ENCODE measurements around the gene VPS72. TPM values are rescaled to one million over a fixed set of nuclear protein-coding genes. Genes with fewer than 3 reads are reported as not detected.
A peak's percentile ranks its signal among the peaks of the same experiment; 100 is the strongest.

VPS72 gene
- total RNA-seq, 1 donor from 2014 or later = 77.5 TPM

- peaks cover 17% of the 10 kb centered on the region for H3K36me3 Mint-ChIP-seq (ENCODE audit: unreplicated experiment)
- peaks cover 31% of the 10 kb centered on the region for H3K4me1 Mint-ChIP-seq (ENCODE audit: unreplicated experiment)
- H3K27ac Mint-ChIP-seq (ENCODE audit: unreplicated experiment) = peak overlapping the region; percentile 97
- H3K9me3 Mint-ChIP-seq (ENCODE audit: unreplicated experiment) = no peaks in the 10 kb centered on the region
- DNase-seq (ENCODE audit: extremely low spot score, unreplicated experiment) = no peak
- no peak for TF ChIP-seq CTCF (IDR thresholded peaks at IDR 0.05)
- H3K4me3 Mint-ChIP-seq (ENCODE audit: unreplicated experiment) = peak overlapping the region; percentile 98
- H3K27me3 Mint-ChIP-seq (ENCODE audit: unreplicated experiment) = no peaks in the 10 kb centered on the region
These were observed 23.5 kb downstream of the VPS72 start for GRCh38 chr1:151166505-151166956.

- Mint-ChIP-seq H3K36me3 (ENCODE audit: unreplicated experiment) (peaks cover 17% of the 10 kb centered on the region), H3K27ac (ENCODE audit: unreplicated experiment) (peak within 1 kb of the TSS; percentile 97), H3K27me3 (ENCODE audit: unreplicated experiment) (no peaks in the 10 kb centered on the region), H3K4me1 (ENCODE audit: unreplicated experiment) (peaks cover 31% of the 10 kb centered on the region), H3K9me3 (ENCODE audit: unreplicated experiment) (no peaks in the 10 kb centered on the region), H3K4me3 (ENCODE audit: unreplicated experiment) (peak within 1 kb of the TSS; percentile 98)
- no peak for TF ChIP-seq CTCF (IDR thresholded peaks at IDR 0.05)
- peak; percentile 97 for DNase-seq (ENCODE audit: extremely low spot score, unreplicated experiment)
These were observed 24.1 kb downstream of the VPS72 start, which contains the start of the genes LYSMD1 and SCNM1 for GRCh38 chr1:151165738-151166504. Gene LYSMD1 (minus strand): TSS chr1:151165902. CDS start chr1:151165258, 644 bp downstream. Gene SCNM1 (plus strand): TSS chr1:151166144. CDS start chr1:151166153, 9 bp downstream.

GRCh38 chr1:151165281-151165737, 24.7 kb downstream of the VPS72 start:
- Mint-ChIP-seq H3K36me3 (ENCODE audit: unreplicated experiment) (peaks cover 20% of the 10 kb centered on the region), H3K4me3 (ENCODE audit: unreplicated experiment) (peak overlapping the region; percentile 98), H3K27ac (ENCODE audit: unreplicated experiment) (peak overlapping the region; percentile 97), H3K4me1 (ENCODE audit: unreplicated experiment) (peaks cover 31% of the 10 kb centered on the region), H3K27me3 (ENCODE audit: unreplicated experiment) (no peaks in the 10 kb centered on the region), H3K9me3 (ENCODE audit: unreplicated experiment) (no peaks in the 10 kb centered on the region)
- DNase-seq (ENCODE audit: extremely low spot score, unreplicated experiment) = no peak
- TF ChIP-seq CTCF (IDR thresholded peaks at IDR 0.05) = no peak

- no peak for TF ChIP-seq CTCF (IDR thresholded peaks at IDR 0.05)
- no peak for DNase-seq (ENCODE audit: extremely low spot score, unreplicated experiment)
These were observed 25.2 kb downstream of the VPS72 start for GRCh38 chr1:151164732-151165280.

GRCh38 chr1:151159373-151159772, 30.6 kb downstream of the VPS72 start:
- Mint-ChIP-seq H3K4me3 (ENCODE audit: unreplicated experiment) (no peak overlapping the region), H3K27me3 (ENCODE audit: unreplicated experiment) (no peaks in the 10 kb centered on the region), H3K27ac (ENCODE audit: unreplicated experiment) (no peak overlapping the region), H3K4me1 (ENCODE audit: unreplicated experiment) (peaks cover 7% of the 10 kb centered on the region), H3K36me3 (ENCODE audit: unreplicated experiment) (peaks cover 22% of the 10 kb centered on the region), H3K9me3 (ENCODE audit: unreplicated experiment) (no peaks in the 10 kb centered on the region)
- DNase-seq (ENCODE audit: extremely low spot score, unreplicated experiment) = no peak
- TF ChIP-seq CTCF (IDR thresholded peaks at IDR 0.05) = no peak

More at GRCh38 chr1:151164732-151165280, 25.2 kb downstream of the VPS72 start:
- Mint-ChIP-seq H3K36me3 (ENCODE audit: unreplicated experiment) (peaks cover 21% of the 10 kb centered on the region), H3K9me3 (ENCODE audit: unreplicated experiment) (no peaks in the 10 kb centered on the region), H3K4me3 (ENCODE audit: unreplicated experiment) (peak overlapping the region; percentile 98), H3K27ac (ENCODE audit: unreplicated experiment) (peak overlapping the region; percentile 97), H3K4me1 (ENCODE audit: unreplicated experiment) (peaks cover 31% of the 10 kb centered on the region), H3K27me3 (ENCODE audit: unreplicated experiment) (no peaks in the 10 kb centered on the region)
